ENCODE measurements around the gene NINJ1. TPM values are rescaled to one million over a fixed set of nuclear protein-coding genes. Genes with fewer than 3 reads are reported as not detected.

NINJ1 gene
- total and polyA plus RNA-seq, 2 of the 13 experiments (the other 11 are each of a cell fraction or from before 2014, with no cell fraction given), result 81.2 to 92.1 TPM

DNA sequence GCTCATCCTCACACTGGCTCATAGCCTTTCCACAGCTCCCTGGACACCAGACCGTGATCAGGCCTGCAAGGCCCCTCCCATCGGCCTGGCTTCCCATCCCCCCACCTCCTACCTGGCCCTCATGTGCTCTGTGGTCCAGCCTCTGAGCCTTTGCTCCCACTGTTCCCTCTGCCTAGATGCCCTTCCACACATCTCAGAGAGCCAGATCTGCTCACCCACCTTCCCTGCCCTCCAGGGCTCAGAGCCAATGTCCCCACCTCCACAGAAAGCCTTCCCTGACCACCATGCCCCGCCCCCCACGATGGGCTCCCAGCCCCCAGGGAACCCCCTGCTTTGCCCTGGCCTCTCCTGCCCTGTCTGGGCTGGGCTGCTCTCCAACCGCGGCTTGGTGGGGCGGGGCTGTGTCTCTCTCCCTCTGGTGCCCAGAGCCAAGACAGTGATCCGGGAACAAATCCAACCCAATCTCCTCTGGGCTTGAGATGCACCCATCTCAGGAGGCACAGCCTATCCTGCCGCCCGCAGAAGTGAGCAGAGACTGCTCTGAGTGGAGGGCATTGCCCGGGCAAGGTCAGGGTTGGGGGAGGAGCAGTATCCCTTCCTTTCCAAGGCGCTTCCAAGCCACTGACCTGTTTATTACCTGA, 1.6 kb downstream of the NINJ1 start (continued):
- TF ChIP-seq, protein P1, sequence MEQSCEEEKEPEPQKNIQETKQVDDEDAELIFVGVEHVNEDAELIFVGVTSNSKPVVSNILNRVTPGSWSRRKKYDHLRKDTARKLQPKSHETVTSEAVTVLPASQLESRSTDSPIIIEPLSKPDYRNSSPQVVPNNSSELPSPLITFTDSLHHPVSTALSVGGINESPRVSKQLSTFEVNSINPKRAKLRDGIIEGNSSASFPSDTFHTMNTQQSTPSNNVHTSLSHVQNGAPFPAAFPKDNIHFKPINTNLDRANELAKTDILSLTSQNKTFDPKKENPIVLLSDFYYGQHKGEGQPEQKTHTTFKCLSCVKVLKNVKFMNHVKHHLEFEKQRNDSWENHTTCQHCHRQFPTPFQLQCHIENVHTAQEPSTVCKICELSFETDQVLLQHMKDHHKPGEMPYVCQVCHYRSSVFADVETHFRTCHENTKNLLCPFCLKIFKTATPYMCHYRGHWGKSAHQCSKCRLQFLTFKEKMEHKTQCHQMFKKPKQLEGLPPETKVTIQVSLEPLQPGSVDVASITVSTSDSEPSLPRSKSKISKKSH (CRISPR knock-in tag; IDR thresholded peaks at IDR 0.05; ENCODE audit: borderline replicate concordance), result 0 out of 2 replicates have a peak, but pooled peaks have one; percentile 22
- TF ChIP-seq ZNF354B (CRISPR knock-in tag; IDR thresholded peaks at IDR 0.05), result no peak
- TF ChIP-seq ZSCAN22 (CRISPR knock-in tag; IDR thresholded peaks at IDR 0.05), result no peak
- TF ChIP-seq ZNF121 (CRISPR knock-in tag; IDR thresholded peaks at IDR 0.05), result peak; percentile 93
- TF ChIP-seq, protein P2, sequence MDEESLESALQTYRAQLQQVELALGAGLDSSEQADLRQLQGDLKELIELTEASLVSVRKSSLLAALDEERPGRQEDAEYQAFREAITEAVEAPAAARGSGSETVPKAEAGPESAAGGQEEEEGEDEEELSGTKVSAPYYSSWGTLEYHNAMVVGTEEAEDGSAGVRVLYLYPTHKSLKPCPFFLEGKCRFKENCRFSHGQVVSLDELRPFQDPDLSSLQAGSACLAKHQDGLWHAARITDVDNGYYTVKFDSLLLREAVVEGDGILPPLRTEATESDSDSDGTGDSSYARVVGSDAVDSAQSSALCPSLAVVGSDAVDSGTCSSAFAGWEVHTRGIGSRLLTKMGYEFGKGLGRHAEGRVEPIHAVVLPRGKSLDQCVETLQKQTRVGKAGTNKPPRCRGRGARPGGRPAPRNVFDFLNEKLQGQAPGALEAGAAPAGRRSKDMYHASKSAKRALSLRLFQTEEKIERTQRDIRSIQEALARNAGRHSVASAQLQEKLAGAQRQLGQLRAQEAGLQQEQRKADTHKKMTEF (CRISPR knock-in tag; IDR thresholded peaks at IDR 0.05), result no peak
- TF ChIP-seq ZNF773 (CRISPR knock-in tag; IDR thresholded peaks at IDR 0.05; ENCODE audit: borderline replicate concordance), result no peak
- TF ChIP-seq ZNF749 (CRISPR knock-in tag; IDR thresholded peaks at IDR 0.05; ENCODE audit: borderline replicate concordance), result 0 out of 2 replicates have a peak, but pooled peaks have one; percentile 40
- no peak for TF ChIP-seq ZNF776 (CRISPR knock-in tag; IDR thresholded peaks at IDR 0.05)
- TF ChIP-seq ZNF331 (CRISPR knock-in tag; IDR thresholded peaks at IDR 0.05), result no peak
- no peak for TF ChIP-seq MEIS2 (CRISPR knock-in tag; IDR thresholded peaks at IDR 0.05)
- 0 out of 2 replicates have a peak, but pooled peaks have one; percentile 41 for TF ChIP-seq ZNF253 (CRISPR knock-in tag; IDR thresholded peaks at IDR 0.05; ENCODE audit: borderline replicate concordance)
- TF ChIP-seq RFX1 (IDR thresholded peaks at IDR 0.05), result no peak
- TF ChIP-seq, protein P3, sequence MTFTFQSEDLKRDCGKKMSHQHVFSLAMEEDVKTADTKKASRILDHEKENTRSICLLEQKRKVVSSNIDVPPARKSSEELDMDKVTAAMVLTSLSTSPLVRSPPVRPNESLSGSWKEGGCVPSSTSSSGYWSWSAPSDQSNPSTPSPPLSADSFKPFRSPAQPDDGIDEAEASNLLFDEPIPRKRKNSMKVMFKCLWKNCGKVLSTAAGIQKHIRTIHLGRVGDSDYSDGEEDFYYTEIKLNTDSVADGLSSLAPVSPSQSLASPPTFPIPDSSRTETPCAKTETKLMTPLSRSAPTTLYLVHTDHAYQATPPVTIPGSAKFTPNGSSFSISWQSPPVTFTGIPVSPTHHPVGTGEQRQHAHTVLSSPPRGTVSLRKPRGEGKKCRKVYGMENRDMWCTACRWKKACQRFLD (CRISPR knock-in tag; IDR thresholded peaks at IDR 0.05; ENCODE audit: borderline replicate concordance), result no peak
- TF ChIP-seq REL (CRISPR knock-in tag; conservative IDR thresholded peaks at IDR 0.05), result no peak
